ENCODE measurements around the gene MEN1.

MEN1 gene

DNA sequence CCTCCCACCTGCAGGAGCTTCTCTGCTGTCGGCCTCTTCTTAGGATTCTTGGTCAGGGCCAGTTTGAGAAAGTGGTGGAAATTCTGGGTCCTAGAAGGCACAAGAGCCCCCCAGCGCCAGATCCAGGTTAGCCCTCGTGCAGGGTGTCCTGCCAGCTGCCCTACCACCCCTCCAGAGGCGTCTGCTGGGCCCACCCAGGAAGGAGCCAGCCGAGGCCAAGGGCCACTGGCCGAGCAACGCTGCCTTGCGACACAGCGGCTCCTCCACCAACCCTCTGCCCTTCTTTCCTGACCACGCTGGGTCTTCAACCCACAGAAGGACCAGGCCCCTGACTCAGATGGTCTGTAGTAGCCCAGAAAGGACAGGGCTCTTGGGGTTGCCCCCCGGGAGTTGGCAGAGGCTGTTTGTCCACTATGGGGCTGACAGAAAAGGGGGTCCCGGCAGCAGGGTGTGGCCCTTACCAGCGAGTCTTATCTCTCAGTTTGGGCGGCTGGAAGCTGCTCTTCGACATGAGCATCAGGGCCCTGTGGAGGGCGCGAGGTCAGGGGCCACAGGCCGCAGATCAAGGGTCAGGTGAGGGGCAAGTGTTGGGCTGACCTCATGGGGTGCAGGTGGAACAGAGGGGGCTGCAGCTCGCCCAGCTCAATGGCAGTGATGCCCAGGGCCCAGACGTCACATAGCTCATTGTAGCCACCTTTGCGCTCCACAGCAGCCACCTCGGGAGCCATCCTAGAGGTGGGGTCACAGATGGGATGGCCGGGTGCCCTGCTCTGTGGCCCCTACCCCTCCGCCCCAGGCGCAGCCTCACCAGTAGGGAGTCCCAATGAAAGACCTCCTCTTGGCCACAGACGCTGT is 9.8 kb downstream of the MEN1 start:
- no peak for DNase-seq

DNA sequence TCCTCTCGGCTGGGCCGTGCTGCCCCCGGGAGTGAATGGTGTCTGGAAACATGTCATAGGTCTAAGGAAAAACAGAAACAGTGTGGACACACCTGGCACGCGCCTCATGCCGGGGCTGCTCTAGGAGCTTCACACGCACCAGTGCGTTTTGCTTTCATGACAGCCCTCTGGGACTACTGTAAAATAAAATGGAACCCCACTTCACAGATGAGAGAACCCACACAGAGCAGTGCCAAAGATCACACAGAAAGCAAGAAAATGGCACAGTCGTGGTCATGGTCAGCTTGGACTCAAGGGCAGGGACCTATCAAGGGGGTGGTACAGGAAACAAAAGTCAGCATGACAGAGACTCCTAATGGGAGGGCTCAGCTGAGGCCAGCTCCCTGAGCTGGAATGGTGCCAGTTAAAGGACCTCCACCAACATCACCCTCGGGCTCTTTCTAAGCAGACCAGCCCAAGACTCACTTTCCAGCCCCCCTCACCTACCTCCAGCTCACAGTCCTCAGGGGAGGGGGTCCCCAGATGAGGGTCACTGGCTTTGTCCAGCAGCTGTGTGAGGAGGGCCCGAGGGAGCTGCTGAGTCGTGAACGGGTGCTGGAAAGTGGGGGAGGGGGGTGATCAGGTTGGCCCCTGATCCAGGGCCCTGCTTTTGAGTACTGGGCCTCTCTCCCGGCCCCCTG is 10.6 kb downstream of the MEN1 start:
- DNase-seq: no peak

DNA sequence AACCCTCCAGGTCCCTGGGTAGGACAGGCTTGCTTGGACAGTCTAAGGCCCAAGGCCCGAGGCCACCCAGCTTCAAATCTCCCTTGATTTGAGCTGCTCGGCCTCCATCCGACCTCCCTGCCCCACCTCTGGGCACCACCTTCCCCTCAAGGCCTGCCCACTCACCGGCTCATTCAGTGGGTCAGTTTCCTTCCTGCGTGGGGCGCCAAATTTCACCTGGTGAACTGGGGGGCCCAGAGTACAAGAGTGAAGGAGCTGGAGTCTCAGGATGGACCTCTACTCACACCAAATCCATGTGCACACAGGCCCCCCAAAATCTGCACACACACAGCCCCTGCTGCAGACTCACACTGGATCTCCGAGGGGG is 11.1 kb downstream of the MEN1 start:
- DNase-seq: no peak

DNA sequence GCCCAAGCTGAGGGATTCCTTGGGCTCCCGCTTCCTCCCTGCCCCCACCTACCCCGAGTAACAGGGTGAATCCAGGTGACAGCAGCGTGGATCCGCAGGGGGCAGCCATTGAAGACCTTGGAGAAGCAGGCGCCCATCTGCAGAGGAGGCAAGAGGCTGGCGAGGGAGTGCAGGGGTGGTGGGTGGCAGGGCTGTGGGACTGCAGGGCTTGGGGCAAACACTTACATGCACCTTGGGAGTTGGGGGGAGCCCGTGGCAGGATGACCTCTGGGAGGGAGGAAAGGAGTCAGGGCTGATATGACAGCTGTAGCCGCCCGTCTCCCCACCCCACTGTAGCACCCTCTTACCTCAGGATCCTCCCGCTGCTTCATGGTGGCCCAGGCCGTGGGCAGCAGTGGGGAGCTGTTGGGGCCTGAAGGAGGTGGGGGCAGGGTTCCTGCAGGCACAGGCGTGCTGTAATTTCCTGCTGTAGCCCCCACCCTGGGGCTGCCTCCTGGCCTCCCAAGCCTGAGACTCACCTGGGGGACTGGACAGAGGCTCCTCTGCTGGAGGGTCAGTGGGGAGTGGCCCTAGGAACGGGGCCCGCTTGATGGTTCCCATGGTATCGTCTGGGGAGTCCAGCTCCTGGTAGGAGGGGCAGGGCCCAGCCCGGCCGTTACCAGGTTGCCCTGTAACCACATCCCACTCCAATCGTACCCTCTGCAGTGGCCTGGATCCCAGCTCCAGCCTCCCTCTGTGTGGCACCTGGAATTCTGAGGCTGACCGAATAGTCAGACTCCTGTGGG is 13.4 kb downstream of the MEN1 start:
- no peak for DNase-seq

DNA sequence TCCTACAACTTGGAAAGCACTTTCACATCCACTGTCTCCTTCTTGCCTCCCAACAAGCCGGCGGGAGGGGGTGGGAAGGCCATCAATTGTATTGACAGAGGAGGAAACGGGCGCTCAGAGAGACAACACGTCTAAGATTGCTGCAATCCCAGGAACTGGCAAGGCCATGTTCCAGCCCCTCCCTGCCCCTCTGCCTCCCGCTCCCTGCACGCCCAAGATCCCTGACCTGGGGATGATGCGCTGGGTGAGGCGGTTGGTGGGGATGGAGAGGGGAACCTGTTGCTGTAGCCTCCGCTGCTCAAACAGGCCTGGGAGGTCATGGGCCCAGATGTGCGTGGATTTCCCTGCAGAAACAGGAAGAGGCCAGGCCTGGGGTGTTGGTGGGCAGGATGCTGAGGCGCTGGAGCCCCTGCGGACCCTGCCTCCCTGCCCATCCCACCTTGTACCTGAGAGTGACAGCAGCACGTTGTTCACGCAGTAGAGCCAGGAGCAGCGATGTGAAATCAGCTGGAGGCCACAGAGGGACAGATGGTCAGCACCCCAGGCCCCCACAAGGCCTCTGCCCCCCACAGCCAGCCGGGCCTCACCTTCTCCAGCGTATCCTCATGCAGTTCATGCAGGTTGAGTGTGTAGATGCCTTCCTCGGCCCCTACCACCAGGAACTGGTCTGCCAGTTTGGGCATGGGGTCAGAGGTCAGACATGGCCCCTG is 14.1 kb downstream of the MEN1 start:
- DNase-seq: no peak

DNA sequence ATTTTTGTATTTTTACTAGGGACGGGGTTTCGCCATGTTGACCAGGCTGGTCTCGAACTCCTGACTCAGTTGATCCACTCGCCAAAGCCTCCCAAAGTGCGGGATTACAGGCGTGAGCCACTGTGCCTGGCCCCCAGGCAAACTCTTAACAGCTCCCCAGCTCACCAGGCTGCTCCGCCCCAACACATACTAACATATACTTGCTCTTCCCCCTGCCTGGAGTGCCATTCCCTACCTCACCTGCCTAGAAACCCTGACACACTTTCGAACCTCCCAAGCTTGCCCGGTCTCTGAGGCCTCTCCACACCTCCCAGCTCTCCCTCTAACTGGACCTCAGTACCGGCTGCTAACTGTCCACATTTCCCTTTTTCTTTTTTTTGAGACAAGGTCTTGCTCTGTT is 15.8 kb downstream of the MEN1 start:
- no peak for DNase-seq

DNA sequence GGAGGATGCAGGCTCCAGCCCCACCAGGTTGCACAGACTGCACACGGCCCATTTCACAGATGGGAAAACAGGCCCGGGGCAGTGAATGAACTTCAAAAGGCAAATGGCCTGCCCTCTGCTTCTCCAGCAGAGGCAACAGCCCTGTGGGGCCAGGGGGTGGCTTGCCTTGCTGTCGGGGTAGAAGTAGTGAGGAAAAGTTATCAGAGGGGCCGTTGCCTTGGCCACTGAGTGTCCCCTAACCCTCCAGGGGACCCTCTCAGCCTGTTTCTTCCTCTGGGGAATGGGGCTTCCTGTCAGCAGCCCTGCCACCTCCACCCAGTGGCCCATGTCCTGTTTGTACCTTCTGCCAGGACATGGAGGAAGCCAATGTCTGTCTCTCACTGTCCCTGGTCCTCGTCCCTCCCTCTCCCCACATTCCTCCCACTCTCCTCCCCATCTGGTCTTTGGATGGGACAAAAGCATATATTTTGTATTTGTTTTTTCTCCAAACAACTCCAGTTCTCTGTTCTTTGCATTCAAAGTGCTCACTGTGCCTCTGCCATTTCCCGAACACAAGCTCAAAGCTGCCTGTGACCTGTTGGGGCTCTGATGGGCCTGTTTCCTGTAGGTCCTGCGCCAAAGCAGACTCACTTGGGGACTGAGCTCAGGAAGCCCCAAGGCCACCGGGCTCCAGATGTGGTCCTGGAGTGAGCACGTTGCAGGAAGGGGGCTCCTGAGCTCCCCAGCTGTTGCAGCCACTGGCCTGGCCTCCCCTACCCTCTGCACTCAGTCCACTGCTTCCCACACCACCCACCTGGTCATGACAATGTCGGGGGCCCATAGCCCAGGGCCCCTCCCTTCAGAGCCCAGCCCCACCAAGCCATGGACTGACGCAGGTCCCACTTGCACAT is 16.8 kb downstream of the MEN1 start:
- DNase-seq: no peak

DNA sequence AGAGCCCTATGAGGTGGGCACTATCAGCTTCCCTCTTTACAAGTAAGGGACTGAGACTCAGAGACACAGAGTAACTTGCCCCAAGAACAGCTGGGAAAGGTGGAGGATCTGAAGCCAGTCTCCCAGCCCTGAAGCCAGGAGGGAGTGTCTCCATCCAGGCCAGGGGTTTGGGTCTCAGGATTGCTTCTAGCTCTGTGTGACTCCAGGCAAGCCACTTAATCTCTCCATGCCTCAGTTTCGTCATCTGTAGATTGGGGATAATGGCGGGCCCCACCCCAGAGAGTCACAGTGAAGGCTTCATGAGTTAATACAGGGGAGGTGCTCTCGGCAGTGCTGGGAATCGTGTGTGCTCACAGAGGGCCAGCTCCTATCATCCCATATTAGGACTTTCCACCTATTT is 17.9 kb downstream of the MEN1 start:
- no peak for DNase-seq

DNA sequence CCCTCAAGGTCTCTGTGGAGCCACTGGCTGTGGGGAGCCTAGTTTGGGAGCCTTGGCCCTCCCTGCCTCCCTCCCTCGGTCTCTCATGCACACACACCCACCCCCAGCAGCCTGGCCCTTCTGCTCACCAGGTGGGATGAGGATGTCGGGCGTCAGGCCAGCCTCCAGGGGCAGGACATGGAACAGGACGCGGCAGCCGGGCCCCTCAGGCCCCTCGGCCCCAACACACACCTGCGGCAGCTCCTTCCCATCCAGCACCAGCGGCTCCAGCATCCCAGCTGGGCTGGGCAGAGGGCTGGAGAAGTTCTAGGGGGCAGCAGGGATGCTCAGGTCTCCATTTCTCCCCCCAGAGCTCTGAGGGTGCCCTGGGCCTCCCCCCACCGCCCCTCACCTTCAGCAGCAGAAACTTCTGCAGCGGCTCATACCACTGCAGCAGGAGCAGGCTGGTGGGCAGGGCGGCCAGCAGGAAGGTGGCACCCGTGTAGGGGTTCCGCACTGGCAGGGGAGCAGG is 18.5 kb downstream of the MEN1 start:
- DNase-seq: no peak

DNA sequence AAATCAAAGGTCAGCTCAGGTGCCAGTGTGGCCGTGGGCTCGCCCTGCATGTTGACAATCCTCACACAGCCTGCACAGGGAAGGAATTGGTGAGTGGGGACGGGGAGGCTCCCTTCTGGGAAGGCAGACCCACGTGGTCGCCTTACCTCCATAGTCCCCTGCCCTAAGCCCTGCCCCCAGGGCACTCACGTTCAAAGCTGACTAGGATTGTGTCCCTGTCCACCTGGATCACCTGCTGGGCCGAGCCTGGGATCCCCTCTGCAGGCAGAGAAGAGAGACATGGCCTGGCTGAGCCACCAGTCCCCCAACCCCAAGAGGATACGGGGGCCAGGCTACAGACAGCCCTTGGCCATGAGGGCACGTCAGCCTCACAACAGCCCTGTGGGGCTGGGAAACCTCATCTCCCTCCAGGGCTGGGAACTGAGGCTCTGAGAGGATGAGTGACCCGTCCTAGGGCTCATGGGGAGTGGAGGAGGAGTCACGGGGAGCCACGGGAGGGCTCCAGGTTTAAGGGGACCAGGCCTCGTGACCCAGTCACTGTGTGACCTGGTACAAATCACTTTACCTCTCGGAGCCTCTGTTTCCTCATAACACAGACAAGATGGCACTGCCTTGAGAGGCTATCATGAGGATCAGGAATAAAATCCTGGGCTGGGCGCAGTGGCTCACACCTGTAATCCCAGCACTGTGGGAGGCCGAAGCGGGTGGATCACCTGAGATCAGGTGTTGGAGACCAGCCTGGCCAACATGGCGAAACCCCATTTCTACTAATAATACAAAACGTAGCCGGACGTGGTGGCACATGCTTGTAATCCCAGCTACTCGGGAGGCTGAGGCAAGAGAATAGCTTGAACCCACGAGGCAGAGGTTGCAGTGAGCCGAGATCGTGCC is 19.9 kb downstream of the MEN1 start:
- no peak for DNase-seq

DNA sequence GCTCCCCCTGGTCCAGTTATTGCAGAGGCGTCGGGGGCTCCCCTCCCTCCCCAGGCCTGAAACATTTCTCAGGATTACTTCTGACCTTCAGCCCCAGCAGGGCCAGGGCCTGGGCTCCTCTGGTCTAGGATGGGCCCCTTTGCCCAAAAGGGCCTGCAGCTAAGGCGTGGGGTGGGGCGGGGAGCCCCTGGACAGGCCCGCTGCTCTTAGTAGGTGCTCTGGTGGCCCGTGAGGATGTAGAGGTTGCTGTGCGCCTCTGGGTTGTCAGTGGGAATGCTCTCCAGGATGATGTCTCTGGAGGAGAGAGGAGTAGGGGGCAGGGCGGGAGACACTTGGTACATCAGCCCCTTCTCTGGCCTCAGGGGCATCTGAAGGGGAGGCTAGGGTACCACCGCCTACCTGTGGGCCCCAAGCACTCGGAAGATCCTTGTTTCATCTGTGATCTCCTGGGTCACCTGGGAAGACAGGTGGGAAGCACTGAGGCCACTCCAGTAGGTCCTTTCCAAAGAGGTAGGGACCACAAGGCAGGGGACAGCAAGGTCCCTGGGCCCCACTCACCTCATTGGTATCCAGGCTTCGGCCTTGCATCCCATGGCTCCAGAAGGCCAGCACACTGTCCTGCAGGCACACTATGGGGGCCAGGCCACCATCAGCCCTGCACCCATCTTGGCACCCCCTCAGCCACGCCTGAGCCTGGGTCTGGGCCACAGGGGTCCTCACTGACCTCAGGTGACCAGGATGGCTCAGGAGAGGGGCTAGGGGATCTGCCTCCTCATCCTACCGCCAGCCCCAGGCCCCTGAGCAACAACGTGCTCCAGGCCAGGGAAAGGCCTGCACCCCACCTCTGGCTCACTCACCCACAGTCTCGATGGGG is 20.8 kb downstream of the MEN1 start:
- no peak for DNase-seq

DNA sequence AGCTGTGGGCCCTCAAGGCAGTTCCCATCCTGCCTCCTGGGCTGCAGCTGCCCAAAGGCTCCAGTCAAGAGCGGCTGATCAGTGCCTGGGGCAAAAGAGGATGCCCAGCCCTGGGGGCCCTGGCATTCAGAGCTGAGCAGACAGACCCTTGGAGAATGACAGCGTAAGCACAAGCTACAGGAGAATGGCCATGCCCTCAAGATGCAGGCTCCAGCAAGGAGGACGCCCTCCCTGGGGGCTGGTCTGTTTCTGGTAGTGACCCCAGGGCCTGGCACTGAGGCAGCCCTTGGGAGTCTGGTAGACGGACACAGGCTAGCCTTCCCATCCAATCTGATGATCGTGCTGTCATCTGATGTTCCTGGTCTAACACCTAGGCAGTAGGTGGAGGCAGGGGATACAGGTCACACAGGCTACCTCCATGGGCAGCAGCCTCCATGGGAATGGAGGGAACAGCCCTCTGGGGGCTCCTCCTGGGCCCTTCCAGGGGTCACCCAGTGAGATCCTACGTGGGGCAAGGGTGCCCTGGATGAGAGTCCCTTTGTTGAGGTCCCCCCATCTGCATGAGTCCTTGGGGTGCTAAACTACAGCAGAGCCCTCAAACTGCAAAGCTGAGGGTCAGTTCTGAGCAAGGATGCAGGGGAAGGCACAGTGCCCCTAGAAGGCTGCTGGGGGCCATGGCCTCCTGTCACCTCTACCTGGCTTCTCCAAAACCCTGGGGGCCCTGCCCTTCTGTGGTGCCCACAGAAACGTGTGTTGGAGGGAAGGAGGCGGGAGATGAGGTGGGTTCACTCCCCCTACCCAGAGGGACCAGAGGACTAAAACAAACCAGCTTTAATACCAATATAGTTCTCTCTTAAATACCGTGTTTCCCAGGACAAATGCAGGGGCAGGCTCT is 21.8 kb downstream of the MEN1 start:
- DNase-seq: no peak

DNA sequence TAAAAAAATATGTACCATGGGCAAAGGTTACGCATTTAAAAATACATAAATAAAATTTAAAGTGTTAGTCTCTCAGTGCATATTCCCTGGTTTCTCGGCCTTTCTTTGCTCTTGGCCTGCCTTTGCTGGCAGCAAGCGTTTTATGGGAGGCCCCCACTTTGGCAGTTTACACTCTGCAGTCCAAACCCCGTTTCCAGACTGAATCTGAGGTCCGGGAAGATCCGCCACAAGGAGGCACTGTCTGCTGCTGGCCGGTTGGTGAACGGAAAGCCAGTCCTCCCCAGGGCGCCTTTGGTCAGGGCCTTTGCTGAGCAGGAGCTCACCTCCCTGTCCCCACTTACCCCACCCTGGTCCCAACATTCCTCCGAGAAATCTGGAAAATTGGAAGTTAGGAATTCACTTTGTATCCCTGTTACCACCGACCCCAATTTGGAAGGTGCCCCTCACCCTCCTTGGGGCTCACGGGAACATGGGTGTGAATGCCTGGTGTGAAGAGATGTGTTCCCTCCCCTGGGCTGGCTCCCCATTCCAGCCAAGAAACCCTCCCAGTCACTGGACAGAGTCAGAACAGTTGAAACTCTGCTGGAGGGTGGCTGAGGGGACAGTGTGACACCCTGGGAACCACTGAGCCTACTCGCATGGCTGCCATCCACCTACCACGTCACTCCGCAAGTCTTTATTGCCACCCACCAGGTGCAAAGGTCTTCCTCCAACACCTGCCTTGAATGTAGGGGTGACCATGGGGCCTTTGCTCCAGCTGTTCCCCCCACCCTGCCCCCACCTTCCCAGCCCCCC is 22.6 kb downstream of the MEN1 start:
- DNase-seq: peak; percentile 51

DNA sequence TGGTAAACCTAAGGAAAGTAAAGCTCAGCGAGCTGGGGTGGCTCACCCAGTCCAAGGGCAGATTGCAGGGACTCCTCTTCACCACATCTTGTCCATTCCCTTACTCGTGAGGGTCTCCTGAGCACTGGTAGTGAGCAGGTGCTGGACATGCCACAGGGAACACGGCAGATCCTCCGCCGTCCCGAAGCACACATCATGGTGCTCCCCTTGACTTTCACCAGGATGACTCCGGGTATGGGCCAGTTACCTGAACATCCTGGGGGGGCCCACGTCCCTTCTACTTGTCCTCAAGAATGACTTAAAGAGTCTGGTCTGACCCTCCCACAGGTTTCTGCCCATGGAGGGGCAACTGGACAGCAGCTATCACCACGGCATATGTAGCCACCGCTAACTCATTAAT is 24.0 kb downstream of the MEN1 start:
- no peak for DNase-seq

DNA sequence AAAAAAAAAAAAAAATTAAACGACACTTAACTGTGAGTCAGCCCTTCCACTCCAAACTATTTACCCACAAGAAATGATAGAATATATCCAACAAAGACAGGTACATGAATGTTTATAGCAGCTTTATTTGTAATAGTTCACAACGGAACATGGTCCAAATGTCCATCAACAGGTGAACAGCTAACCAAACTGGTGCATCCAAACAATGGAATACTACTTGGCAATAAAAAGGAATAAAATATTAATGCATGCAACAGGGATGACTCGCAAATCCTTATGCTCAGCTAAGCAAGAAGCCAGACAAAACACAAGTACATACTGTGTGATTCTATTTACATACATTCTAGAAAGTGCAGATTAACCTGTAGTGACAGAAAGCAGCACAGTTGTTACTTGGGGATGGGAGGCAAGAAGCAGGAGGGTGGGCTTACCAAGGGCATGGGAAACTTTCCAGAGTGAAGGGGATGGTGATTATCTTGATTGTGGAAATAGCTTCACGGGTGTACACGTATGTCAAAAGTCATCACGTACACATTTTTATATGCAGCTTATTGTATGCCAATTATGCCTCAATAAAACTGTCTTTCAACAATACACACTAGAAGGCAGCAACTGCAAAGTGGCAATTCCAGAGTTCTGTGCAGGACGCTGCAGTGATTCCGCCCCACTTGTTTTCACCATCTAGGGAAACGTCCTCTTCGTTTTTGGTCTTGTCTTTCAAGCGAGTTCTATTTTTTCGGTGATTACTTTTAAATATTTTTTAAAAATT is 25.4 kb downstream of the MEN1 start:
- DNase-seq: no peak

DNA sequence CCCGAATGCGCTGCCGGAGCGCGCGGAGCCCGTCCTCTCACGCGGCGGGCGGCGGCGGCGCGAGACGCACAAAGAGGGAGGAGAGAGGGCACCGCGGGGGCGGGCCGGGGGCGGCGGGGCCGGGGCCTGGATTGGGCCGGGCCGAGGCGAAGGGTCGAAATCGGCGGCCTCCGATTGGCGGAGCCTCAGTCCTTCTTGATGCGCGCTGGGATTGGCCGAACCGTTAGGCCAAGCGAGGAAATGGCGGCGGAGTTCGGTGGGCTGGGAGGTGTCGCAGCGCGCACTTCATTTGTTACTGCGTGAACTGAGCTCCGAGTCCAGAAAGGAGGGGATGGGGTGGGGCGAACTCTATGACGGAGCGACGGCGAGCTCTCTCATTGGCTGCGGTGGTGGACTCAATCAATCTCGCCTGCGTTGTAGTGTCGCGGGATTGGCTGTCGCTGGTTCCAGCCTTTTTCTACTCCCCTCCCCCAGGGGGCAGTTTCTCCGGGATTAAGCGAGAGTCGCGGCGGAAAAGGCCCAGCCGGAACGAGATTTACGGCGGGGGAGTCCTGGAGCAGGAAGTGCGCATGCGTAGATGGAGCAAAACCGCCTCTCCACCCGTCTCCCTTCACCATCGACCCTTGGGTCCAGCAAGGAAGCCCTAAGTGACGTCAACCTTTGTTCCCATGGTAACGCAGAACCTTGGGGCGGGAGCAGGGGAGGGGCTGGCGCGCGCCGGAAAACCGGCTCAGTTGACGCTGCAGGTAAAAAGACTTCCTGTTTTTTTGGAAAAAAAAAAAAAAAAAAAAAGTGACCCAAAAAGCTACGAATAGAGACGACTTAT is 31.7 kb downstream of the MEN1 start, which contains the start of gene SF1:
TSS of gene SF1 (minus strand) at position 70 of the 826 bp plus-strand sequence. CDS start 150 bp downstream, outside the sequence.
- DNase-seq: peak; percentile 96

All from T-helper 9 cell (primary cell).